Measurements from ENCODE around the gene RIT1.

DNA sequence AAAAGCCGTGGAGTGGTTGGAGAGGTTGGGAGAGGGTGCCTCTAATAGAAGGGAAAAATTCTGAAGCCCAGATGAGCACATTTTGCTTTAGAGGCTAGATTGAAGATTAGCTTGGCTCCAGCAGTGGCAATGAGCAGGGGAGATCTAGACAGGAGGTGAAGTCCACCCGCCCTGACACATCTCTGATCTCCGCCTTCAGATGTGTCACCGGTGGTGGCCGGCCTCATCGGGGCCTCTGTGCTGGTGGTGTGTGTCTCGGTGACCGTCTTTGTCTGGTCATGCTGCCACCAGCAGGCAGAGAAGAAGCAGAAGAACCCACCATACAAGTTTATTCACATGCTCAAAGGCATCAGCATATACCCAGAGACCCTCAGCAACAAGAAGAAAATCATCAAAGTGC, 43.4 kb downstream of the RIT1 start:
- TF ChIP-seq, protein P1, sequence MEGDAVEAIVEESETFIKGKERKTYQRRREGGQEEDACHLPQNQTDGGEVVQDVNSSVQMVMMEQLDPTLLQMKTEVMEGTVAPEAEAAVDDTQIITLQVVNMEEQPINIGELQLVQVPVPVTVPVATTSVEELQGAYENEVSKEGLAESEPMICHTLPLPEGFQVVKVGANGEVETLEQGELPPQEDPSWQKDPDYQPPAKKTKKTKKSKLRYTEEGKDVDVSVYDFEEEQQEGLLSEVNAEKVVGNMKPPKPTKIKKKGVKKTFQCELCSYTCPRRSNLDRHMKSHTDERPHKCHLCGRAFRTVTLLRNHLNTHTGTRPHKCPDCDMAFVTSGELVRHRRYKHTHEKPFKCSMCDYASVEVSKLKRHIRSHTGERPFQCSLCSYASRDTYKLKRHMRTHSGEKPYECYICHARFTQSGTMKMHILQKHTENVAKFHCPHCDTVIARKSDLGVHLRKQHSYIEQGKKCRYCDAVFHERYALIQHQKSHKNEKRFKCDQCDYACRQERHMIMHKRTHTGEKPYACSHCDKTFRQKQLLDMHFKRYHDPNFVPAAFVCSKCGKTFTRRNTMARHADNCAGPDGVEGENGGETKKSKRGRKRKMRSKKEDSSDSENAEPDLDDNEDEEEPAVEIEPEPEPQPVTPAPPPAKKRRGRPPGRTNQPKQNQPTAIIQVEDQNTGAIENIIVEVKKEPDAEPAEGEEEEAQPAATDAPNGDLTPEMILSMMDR (conservative IDR thresholded peaks at IDR 0.05), result no peak
- TF ChIP-seq EZH2 (IDR thresholded peaks at IDR 0.05; ENCODE audit: low read depth), result no peak

Measured in PC-9 (cell line).